Muscle of back (tissue), 11 donors: ENCODE results near the gene SMIM12. TPM values are rescaled to one million over a fixed set of nuclear protein-coding genes. Genes with fewer than 3 reads are reported as not detected.

Experiments
- DNase-seq, 3 donors: peaks; one replicate each; pipeline versions ENCODE4 v3.0.0 to v3.0.0-alpha.2; 2013
- polyA plus RNA-seq, 10 donors: library from polyadenylated mRNA; unstranded; fragments of 120-200 nt; gene quantifications; one replicate each; pipeline ENCODE4 v1.2.1, GENCODE V29; 2013; ENCODE audit not compliant: insufficient read length in 10 of 10

Gene SMIM12
- polyA plus RNA-seq, 10 donors: 18.9 to 30.1 (median 24.9) TPM

DNA sequence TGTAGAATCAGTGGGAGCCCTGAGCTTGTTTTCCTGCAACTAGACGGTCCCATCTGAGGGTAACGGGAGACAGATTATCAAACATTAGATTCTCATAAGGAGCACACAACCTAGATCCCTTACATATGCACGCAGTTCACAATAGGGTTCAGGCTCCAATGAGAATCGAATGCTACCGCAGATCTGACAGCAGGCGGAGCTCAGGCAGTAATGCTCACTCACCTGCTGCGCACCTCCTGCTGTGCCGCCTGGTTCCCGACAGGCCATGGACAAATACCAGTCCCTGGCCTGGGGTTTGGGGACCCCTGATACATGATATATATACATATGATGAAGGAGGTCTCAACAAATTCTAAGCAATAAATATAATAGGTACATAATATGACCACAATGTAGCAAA is 19.7 kb upstream of the SMIM12 start:
- no peak for DNase-seq

DNA sequence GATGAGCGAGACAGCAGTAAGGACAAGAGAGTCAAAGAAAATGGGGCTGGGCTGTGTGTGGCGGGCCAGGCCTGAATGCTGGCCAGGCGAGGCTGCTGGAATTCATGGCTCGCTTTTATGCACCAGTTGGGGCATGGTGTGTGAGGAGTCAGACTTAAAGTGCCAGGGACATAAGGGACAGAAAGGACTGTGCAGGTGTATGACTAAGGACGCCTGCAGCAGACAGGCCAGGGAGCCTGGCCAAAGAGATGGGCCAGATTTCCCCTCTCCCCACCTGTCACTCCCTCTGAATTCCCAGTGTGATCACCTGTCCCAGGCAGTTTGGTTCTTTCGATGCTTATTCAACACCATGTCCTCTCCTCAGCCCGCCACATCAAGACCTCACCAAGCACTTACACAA is 16.9 kb upstream of the SMIM12 start:
- no peak for DNase-seq

DNA sequence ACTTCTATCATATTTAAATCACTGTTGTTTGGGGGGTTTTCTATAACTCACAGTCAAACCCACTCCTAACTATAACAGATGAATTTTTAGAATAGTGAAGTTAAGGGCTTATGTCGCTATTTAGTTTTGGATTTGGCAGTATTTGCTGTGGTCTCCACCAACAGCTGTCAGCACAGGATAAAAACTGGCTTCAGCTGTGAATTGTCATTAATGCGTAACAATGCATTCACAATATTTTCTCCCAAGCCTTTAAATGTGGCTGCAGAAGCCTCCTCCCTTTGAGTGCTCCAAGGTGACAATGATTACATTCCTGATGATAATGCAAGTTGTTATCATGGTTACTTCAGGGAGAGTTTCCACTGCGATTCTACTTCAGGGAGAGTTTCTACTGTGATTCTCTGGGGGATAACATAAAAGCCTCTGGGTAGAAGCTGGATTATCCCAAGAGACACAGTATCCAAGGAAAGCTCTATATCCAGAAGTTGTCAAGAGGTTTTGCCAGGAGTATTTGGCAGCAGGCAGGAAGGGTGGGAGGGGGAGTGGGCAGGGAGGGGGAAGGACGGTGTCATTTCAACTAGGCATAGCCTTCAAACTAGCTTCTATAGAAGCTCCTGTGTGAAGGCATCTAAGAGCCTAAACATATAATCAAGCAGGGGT is 14.9 kb upstream of the SMIM12 start:
- peak in 1 of 3 donors; percentile 47 for DNase-seq

DNA sequence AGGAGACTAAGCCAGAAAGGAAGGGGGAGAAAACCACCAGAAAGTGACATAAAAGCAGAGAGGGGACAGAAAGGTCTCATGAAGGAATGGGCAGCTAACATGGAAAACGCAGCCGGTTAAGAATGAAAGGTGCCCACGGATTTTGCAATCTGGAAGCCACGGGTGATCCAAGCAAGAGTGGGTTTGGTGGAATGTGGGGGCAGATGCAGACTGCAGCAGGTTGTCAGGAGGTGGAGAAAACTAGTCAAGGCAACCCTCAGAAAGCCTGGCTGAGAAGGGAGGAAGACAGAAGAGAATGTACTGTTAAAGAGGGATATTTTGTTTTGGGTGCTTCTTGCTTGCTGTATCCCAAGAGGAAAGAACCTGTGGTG is 12.6 kb upstream of the SMIM12 start:
- DNase-seq: no peak

DNA sequence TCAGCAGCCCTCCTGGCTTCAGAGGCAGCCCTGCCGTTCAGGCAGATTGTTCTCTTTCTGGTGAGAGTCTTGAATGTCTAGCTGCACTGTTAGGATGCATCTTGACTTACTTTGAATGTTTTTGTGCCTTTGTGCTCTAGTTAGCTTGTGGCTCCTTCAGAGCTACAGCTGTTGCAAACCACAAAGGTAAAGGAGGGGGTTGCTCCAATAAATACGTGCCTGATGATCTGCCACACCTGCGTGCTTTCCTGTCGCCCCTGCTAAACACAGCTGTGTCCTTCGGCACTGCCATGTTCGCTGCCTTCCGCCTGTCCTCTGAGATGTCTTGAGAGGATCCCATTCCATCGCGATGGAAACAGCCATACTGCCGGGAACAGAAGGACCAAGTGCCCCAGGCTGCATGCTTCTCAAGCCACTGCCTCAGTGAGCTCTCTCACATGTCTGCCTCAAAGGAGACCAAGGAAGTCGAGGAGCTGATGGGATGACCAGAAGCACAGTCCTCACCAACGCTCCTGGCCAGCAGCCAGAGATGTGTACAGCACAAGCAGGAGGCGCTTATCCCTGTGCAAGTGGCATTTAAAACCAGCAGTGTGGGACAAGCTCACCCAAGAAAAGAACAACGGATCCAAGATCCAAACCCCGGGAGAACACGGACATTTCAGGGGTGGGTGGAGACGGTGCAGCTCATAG is 12.0 kb upstream of the SMIM12 start:
- no peak for DNase-seq

DNA sequence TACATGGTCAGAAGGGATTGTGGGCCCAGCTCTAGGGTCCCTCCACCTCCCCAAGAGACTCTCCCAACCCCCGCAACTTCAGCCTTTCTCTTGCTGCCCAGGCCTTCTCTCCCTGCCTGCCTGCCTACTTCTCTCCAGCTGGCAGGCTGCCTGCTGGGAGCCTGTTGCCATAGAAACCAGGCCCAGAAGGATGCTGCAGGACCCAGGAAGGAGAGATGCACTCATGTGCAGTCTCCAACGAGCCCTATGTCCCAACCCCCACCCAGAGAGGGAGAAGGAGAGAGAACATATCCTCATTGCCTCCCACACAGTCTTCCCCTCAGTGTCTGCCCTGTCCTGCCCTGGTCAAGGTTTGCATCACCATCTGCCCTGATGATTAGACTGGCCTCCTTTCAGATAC is 10.8 kb upstream of the SMIM12 start:
- DNase-seq: no peak

DNA sequence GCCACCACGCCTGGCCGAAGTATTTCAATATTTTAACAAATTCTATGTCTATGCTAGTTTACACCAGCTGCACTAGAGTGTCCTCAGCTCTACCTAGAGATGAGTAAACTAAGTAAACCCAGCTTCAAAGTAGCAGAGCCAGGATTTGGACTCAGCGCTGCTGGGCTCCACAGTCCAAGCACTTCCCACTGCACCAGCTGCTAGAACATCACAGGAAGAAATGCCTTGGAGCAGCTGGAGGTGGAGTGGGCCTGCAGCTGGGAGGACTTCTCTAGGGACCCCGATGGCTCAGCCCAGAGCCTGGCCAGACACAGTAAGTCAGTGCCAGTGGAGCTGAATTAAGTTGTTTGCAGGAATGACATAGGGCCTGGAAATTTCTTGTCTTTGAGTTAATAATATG is 10.2 kb upstream of the SMIM12 start:
- no peak for DNase-seq

DNA sequence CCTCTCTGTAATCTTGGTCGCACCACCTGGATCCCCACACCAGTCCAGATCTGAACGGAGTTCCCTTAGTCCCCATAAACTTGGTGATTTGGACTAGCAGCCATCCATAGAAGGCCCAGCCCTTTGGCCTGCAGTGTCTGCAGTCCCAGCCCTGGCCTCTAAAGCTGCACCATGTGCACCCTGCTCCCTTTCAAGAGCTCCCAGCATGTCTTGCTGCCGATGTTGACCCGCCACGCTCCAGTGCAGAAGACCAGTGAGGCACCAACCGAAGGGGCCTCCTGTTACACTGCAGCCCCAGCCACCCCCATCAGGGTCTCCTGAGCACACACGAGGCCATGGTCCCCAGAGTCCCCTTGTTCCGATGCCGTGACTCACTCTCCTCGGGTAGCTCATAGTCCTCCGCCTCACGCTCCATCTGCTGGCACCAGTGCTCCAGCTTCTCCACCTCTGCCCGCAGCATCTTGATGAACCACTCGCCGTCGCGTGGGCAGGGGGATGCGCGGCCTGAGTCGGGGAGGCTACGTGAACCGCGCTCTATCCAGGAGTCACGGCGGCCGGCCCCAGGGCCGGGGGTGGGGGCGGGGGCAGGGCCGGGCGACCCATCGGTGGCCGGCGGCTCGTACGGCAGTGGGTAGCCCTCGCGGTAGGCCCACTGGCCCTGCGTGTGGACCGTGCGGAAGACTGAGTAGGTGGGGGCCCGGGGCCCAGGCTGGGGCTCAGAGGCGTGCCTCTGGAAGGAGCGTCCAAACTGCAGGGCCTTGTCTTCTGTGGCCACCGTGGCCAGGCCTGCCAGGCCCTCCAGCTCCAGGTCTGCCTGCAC is 8.9 kb upstream of the SMIM12 start:
- DNase-seq: no peak

DNA sequence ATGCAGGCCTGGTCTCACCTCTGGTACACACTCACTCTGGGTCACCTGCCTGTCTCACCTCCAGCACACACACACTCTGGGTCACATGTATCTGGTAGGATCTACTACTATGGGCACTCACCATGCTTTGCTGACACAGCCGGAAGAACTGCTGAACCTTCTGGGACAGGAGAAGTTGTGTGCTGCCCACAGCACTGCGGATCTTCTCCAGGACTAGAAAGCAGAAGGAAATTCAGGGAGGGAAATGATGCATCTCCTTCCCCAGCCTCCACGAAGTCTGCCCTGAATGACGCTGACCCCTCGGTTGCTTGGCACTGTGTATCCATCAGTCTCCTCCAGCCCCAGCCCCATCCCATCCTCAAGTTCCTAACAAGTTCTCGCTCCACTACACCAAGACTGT is 7.9 kb upstream of the SMIM12 start:
- DNase-seq: no peak

DNA sequence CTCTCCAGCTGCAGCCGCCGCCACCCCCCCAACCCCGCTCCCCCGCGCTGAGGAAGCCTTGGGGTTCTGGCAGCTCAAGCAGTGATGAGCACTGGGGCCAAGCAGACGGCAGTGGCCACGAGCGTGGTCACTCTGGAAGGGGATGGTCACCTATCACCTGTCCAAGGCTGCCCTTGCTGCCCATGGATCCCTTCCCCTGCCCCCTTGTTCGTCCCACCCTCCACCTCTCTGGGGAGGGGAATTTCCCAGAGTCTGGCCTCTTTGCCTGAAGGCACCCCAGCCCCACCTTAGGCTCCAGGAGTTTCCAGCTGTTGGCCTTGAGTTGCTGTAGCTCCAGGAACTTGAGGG is 7.2 kb upstream of the SMIM12 start:
- no peak for DNase-seq

DNA sequence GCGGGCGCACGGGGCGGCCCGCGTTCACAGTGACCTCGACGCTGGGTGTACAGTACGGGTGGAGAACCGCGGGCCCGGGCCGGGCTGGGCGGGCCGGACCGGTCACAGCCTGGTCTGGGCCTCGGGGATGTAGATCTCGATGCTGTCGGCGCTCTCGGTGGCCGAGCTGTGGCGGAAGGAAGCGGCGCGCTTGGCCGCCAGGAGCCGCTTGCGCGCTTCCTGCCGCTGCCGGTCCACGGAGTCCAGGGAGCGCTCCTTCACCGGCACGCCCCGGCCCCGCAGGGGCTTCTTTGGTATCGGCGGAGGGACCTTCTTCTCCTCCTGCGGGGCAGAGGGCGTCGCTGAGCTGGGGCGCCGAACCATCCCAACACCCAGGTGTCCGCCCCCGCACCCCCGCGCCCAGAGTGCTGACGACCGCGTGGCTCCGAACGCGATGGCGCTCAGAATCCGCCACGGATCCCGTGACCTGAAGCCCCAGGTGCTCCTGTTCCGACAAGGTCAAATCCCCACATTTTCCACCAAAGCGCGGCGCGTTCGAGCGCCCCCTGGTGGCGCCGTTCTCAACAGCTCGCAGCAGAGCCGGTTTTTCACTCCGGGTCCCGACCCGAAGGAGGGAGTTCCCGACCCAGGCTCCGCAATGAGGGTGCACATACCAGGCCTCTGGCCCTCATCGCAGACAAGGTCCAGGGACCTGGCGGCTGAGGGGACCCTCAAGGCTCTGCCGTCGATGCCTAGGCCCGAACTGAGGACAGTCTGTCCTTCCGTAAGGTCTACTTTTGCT is 6.6 kb upstream of the SMIM12 start:
- peak; percentile 48 to 92 (median 86) for DNase-seq

DNA sequence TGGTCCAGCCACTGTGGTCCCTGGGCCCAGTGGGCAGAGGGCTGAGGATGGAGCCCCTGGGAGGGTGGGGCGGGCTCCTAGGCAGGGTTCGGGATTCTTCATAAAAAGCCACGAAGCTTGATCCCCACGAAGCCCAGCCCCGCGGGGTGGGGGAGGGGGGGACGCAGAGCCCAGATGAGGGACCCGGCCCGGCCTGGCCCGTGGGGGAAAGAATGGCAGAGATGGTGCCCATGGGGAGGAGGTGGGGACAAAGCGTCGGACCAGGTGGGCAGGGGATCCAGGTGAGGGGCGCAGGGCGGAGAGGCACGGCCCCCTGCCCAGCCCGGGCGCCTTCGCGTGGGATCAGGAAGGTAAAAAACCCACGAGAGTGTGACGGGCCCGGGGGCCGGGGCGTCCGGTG is 6.0 kb upstream of the SMIM12 start:
- no peak for DNase-seq

DNA sequence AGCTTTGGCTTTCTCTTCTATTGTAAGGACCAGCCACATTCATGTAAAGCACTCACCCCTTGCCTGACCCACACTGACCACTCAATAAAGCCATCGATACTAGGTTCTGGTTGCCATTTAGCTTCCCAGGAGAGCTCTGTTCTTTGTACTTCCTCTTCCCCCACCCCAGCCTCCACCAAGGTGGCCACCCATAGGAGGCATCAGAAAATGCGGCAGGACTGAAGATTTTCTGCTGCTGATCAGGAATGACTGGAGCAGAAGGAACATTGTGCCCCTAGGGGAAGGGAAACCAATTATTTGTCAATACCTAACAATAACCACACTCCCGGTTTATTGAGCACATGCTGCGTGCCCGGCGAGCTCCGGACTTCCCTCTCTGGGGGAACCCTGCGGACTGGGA is 5.2 kb upstream of the SMIM12 start:
- no peak for DNase-seq

DNA sequence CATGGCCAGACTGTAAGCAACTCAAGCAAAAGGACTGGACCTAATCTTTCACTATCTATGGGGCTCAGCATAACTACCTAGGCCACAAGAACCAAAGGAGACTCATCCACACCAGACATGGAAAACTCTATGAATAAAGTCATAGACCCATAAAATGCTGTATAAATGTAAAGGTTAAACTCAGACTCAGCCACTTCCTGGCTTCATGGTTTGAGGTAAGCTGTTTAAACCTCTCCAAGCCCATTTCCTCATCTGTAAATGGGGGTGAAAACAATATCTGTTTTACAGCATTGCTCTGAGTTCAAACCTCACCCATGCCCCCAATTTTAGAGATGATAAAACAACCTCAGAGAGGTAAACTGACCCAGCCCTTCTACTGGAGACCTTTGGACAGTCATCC is 4.0 kb upstream of the SMIM12 start:
- DNase-seq: no peak

DNA sequence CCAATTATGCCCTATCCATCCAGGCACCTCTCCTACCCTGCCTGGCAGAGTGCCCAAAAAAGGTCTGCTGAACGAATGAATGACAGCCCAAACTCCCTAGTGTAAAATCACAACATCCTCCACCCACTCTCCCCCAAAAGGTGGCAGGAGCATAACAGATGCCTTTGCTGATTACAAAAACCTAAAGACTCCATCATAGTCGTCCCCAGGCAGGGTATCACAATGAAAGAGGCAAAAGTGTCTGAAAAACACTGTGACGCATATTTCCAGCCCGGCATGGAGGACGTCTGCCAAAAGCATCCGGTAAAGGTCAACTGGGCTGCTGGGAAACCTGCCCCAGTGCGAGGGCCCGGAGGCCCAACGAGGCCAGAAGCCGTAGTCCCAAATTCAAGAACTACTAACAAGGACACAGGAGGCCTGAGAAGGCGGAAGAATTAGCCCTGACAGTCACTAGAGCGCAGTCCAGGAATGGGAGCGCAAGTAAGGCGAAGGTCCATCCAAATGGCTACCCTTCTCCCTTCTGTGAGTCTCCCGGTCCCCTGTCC is 576 bp downstream of the SMIM12 start:
- no peak for DNase-seq

DNA sequence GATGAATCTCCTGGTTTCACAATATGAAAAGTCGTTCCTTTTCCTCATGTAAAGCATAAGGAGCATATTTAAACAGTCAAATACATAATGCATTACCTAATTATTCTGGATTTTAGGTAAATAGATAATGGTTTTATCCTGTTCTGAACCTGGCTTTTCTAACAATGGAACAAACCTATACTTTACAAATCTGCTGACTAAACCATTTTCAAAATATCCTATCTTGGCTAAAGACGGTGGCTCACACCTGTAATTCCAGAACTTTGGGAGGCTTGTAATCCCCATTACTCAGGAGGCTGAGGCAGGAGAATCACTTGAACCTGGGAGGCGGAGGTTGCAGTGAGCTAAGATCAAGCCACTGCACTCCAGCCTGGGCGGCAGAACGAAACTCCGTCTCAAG is 2.9 kb downstream of the SMIM12 start:
- DNase-seq: no peak

DNA sequence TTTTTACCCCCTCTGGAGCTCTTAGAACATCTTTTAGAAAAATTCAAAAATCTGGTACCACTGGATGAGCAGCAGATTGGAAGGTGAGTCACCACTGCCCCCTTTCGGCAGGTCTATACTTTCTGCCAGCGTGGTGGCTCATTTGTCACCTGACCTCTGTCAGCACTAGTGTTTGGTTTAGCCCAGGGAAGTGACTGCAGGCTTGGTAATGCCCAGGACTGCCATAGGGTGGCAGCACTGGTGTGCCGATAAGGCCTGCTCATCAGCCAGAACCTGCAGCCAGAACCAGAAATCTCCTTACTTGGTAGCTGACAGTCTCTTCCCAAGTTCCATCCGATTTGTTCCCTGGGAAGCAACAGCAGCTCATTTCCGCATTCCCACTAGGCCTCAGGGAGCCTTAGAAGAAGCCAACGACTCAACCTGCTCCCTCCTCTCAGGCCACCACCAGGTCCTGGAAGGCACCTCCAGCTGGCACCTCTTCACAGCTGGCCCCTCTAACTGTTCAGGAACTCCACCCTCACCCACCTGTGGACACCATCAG is 6.8 kb downstream of the SMIM12 start:
- DNase-seq: peak; percentile 73 to 86 (median 82)

DNA sequence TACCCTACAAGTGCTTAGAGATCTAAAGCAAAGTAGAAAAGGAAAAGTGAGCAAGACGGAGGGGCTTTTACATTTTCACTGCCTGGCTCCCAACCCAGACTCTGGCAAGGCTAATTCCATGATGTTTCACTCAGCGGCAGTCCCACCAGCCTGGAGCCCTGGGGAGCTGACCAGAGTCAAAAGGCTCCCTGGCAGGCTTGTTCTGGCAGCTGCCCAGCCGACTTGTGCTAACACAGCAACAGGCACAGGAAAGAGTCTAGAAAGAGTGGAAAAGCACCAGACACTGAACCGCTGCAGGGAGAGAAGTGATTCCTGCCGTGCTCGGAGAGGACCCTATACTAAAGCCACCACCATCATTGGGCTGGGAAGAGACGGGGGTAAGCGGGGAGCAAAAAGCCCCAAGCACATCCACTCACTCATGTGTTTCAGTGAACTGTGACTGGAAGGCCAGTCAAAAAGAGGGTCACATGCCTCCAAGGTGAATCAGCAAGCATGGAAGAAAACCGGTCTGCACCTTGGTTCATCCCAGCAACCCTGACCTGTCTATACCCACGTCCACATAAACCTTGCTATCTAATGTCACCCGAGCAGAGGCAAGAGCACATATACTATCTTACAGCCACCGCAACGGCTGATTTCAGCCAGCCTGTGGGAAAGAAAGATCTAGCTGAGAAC is 8.0 kb downstream of the SMIM12 start:
- no peak for DNase-seq

DNA sequence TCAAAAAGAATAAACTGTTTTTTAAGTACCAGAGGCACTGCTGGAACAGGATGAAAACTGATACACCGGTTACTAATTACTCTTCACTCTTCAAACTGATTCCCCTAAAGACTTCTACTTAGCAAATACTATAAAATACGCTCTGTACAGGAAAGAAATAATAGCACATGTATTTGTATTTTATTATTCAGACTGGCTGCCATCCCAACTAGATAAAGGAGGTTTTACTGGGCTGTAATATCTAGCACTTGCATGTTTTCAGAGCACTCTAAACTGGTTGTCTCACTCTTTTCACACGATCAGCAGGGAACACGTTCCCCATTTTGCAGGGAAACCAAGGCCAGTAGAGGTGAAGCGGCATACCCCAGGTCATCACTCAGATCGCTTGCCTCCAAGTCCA is 9.2 kb downstream of the SMIM12 start:
- DNase-seq: no peak

DNA sequence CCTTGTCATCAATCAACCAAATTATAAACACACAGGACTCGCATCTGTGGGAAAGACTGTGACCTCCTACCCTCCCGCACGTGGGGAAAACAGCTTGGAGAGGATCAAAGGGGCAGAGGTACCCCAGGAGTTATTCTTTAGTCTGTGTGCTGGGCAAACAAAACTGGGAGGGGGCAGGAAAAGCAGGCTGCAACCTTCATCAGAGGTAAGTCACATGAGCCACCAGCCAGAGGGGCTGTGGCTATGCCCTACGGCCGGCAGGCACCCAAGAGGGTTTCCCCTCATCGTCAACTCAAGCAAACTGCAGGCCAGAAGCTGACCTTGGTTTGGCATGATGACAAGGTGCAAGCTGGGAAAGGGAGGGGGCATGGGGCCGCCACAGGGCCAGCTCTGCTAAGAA is 12.5 kb downstream of the SMIM12 start:
- no peak for DNase-seq

DNA sequence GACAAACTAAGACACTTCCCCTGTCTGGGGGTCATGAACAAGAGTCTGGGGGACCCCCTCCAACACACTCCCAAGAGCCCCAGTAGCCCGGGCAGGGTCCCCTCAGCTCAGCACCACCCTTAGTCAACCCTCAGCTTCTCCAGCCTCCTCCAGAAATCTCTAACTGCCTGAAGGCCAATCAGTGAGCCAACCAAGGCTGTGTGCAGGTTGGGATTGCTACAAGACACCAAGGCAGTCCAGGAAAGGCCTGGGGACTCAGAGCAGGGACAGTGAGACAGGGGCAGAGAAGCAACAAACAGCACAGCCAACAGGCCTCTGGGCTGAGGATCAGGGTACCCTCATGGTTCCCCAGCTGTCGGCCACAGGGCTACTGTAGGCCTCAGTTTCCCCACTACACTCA is 13.3 kb downstream of the SMIM12 start:
- no peak for DNase-seq
